PC-9 (cell line): ENCODE measurements around the gene EDDM13. TPM values are rescaled to one million over a fixed set of nuclear protein-coding genes. Genes with fewer than 3 reads are reported as not detected.

Experiments used
- BruUV-seq: library from RNA; stranded (reverse); fragments of 400-500 nt; replicated peaks from 2 replicates; lab custom pipeline; 2021; lab: Mats Ljungman, UMichigan
- CTCF ChIA-PET: fragments of 300-600 bp; sonication (Branson Sonifier 250); formaldehyde crosslinking; loops from one replicate; lab custom pipeline; 2022; ENCODE audit warnings: antibody characterized with exemption; lab: Charles Lee
- POLR2A ChIA-PET: fragments of 300-600 bp; sonication (Branson Sonifier 250); formaldehyde crosslinking; loops from one replicate; lab custom pipeline; 2022; ENCODE audit warnings: antibody characterized with exemption; ENCODE audit not compliant: unreplicated experiment; lab: Charles Lee
- DNase-seq, 2 experiments: peaks; one replicate each; pipeline versions ENCODE4 v3.0.0 to v3.0.0-alpha.2; 2015 to 2022; ENCODE audit warnings: mixed read lengths in 1 of 2
- H2AFZ ChIP-seq: fragments of 200-600 bp; sonication (generic); 2 replicates; pipeline ENCODE4 v1.8.1; 2017; ENCODE audit warnings: antibody characterized with exemption
- H3F3A ChIP-seq: fragments of 200-600 bp; sonication (generic); 2 replicates; pipeline ENCODE4 v1.8.1; 2017; ENCODE audit warnings: antibody characterized with exemption, mild to moderate bottlenecking, low read depth; ENCODE audit not compliant: insufficient read depth
- H3K27ac ChIP-seq: fragments of 200-600 bp; sonication (generic); 2 replicates; pipeline ENCODE4 v1.6.1; 2016; ENCODE audit warnings: mixed run types
- H3K27me3 ChIP-seq: fragments of 200-600 bp; sonication (generic); 2 replicates; pipeline ENCODE4 v1.6.1; 2016; ENCODE audit warnings: low read depth, mixed run types; ENCODE audit not compliant: insufficient read depth
- H3K36me3 ChIP-seq: fragments of 200-600 bp; sonication (generic); 2 replicates; pipeline ENCODE4 v1.6.1; 2016; ENCODE audit warnings: low read depth, mixed run types
- H3K4me1 ChIP-seq: fragments of 200-600 bp; sonication (generic); replicated peaks from 2 replicates; pipeline ENCODE4 v1.6.1; 2016; ENCODE audit warnings: mixed run types; ENCODE audit not compliant: insufficient read depth
- H3K4me2 ChIP-seq: fragments of 200-600 bp; sonication (generic); 2 replicates; pipeline ENCODE4 v1.6.1; 2017; ENCODE audit warnings: mixed run types
- H3K4me3 ChIP-seq: fragments of 200-600 bp; sonication (generic); 2 replicates; pipeline ENCODE4 v1.6.1; 2016; ENCODE audit warnings: mixed run types
- H3K79me2 ChIP-seq: fragments of 200-600 bp; sonication (generic); 2 replicates; pipeline ENCODE4 v1.6.1; 2017; ENCODE audit warnings: low read depth, mixed run types
- H3K9me2 ChIP-seq: fragments of 200-600 bp; sonication (generic); 2 replicates; pipeline ENCODE4 v1.8.1; 2017; ENCODE audit warnings: mild to moderate bottlenecking; ENCODE audit not compliant: insufficient read depth
- H3K9me3 ChIP-seq: fragments of 200-600 bp; sonication (generic); 2 replicates; pipeline ENCODE4 v1.8.1; 2016; ENCODE audit warnings: low read depth; ENCODE audit not compliant: insufficient read depth
- H4K20me1 ChIP-seq: fragments of 200-600 bp; sonication (generic); 2 replicates; pipeline ENCODE4 v1.8.1; 2017; ENCODE audit not compliant: insufficient read depth
- CTCF ChIP-seq: fragments of 200-600 bp; sonication (generic); conservative IDR thresholded peaks from 2 replicates; pipeline ENCODE4 v1.6.1; 2017; ENCODE audit warnings: mixed run types, antibody characterized with exemption, mild to moderate bottlenecking, moderate library complexity
- EZH2 ChIP-seq: fragments of 200-600 bp; sonication (generic); IDR thresholded peaks from 2 replicates; pipeline ENCODE4 v1.8.0; 2017; ENCODE audit warnings: antibody characterized with exemption, low read depth
- intact Hi-C: fragments of 100-400 bp; cut with micrococcal nuclease; formaldehyde crosslinking; loops from one replicate; pipeline ENCODE4 v1.10.0; 2022; ENCODE audit not compliant: unreplicated experiment
- total RNA-seq: library from RNA; stranded (reverse); gene quantifications from 2 replicates; pipeline ENCODE4 v1.2.3, GENCODE V29; 2021

EDDM13 gene
- total RNA-seq, 1 experiment from 2014 or later, result not detected

DNA sequence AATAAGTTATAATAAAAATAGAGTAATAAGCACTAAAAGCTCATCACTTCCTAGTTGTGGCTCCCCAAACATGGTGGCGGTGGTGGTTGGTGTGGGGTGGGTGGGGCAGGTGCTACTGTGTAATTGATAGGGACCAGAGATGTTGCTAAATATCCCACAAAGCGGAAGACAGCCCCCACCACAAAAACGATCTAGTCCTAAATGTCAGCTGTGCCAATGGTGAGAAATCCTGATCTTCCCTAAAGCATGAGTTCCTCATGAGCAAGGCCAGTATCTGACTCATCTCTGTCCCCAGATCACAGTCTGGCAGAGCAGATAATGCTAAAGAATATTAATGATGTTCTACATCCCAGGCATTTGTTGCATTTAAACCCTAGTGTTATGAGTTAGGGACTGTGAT, 1.9 kb upstream of the EDDM13 start:
- Histone ChIP-seq H2AFZ (no peak overlapping the region), H4K20me1 (no peaks in the 10 kb centered on the region; the same call in 1 of the 2 replicates), H3K27me3 (no peaks in the 10 kb centered on the region), H3K4me3 (no peak overlapping the region), H3K27ac (no peak overlapping the region), H3K4me1 (no peaks in the 10 kb centered on the region), H3K36me3 (no peaks in the 10 kb centered on the region), H3K4me2 (no peak overlapping the region), H3K9me2 (no peaks in the 10 kb centered on the region), H3K79me2 (no peaks in the 10 kb centered on the region), H3F3A (no peaks in the 10 kb centered on the region), H3K9me3 (no peaks in the 10 kb centered on the region)
- intact Hi-C loops, result no loop called here
- ChIA-PET CTCF (no interaction called here), POLR2A (interaction anchor here (0.7 kb wide), 1 partner anchor 572 kb away, joined by 4 read pairs; no protein-coding TSS in a partner anchor)
- no TSS peak for BruUV-seq
- DNase-seq, result no peak
- no peak for TF ChIP-seq EZH2

- CTCF ChIA-PET, result no interaction called here
Measured at GRCh38 chr19:56271151-56271550, 1.4 kb upstream of the EDDM13 start.

GRCh38 chr19:56273563-56274117, 1.1 kb downstream of the EDDM13 start:
- no TSS peak for BruUV-seq
- no peaks in the 10 kb centered on the region for H4K20me1 ChIP-seq
- no peaks in the 10 kb centered on the region for H3F3A ChIP-seq
- no peaks in the 10 kb centered on the region for H3K79me2 ChIP-seq
- H3K27me3 ChIP-seq, result no peaks in the 10 kb centered on the region
- DNase-seq, result no peak
- H3K27ac ChIP-seq, result no peak overlapping the region
- ChIA-PET CTCF (interaction anchor here (0.6 kb wide), 1 partner anchor 42 kb away, joined by 3 read pairs; no protein-coding TSS in a partner anchor), POLR2A (interaction anchor here (0.7 kb wide), 1 partner anchor 37 kb away, joined by 22 read pairs; no protein-coding TSS in a partner anchor)
- H3K4me3 ChIP-seq, result no peak overlapping the region
- H3K4me2 ChIP-seq, result no peak overlapping the region
- no peaks in the 10 kb centered on the region for H3K4me1 ChIP-seq
- H3K9me2 ChIP-seq, result no peaks in the 10 kb centered on the region
- no peaks in the 10 kb centered on the region for H3K9me3 ChIP-seq
- TF ChIP-seq EZH2 (no peak), CTCF (no peak)
- H2AFZ ChIP-seq, result no peak overlapping the region
- intact Hi-C loops, result no loop called here
- H3K36me3 ChIP-seq, result no peaks in the 10 kb centered on the region

More at GRCh38 chr19:56271151-56271550, 1.4 kb upstream of the EDDM13 start:
- Histone ChIP-seq H3K4me1 (no peaks in the 10 kb centered on the region), H3K4me2 (no peak overlapping the region), H3K9me3 (no peaks in the 10 kb centered on the region), H3F3A (no peaks in the 10 kb centered on the region), H3K27ac (no peak overlapping the region), H3K9me2 (no peaks in the 10 kb centered on the region), H2AFZ (no peak overlapping the region), H3K36me3 (no peaks in the 10 kb centered on the region), H3K79me2 (no peaks in the 10 kb centered on the region), H3K27me3 (no peaks in the 10 kb centered on the region), H3K4me3 (no peak overlapping the region), H4K20me1 (no peaks in the 10 kb centered on the region; the same call in 1 of the 2 replicates)
- BruUV-seq, result no TSS peak
- DNase-seq, result no peak
- POLR2A ChIA-PET, result no interaction called here
- intact Hi-C loops, result no loop called here
- no peak for TF ChIP-seq EZH2
- TF ChIP-seq CTCF, result no peak
